ENCODE data around the gene GPRC5C.

Gene GPRC5C

GRCh38 chr17:74466111-74466827 is 34.4 kb downstream of the GPRC5C start, which contains the start of gene CD300A (continued):
- TF ChIP-seq HIC1 (tag by site-specific recombination; IDR thresholded peaks at IDR 0.05) (no peak), ZBTB11 (tag by site-specific recombination; conservative IDR thresholded peaks at IDR 0.05; ENCODE audit: low read depth) (no peak), ZNF837 (tag by site-specific recombination; IDR thresholded peaks at IDR 0.05) (no peak), REST (tag by site-specific recombination; IDR thresholded peaks at IDR 0.05) (no peak)

GRCh38 chr17:74466828-74467184 is 34.9 kb downstream of the GPRC5C start:
- CTCF ChIA-PET: interaction anchor here (0.8 to 1.2 kb wide), 4 partner anchors 11 to 88 kb away, joined by 3 to 6 read pairs (median 4); no protein-coding TSS in a partner anchor
- H3K4me1 ChIP-seq (ENCODE audit: control insufficient read depth, insufficient read depth, low read length): no peaks in the 10 kb centered on the region

GRCh38 chr17:74467221-74467951 is 35.5 kb downstream of the GPRC5C start:
- H3K9me3 ChIP-seq (ENCODE audit: control insufficient read depth, insufficient read depth, low read depth, low read length): no peaks in the 10 kb centered on the region
- POLR2A ChIA-PET: no interaction called here
- H3K4me3 ChIP-seq (ENCODE audit: low read depth, low read length): no peak overlapping the region
- no peaks in the 10 kb centered on the region for H3K4me1 ChIP-seq (ENCODE audit: control insufficient read depth, insufficient read depth, low read length)
- CTCF ChIA-PET: interaction anchor here (0.8 to 2.0 kb wide), 6 partner anchors 9 to 99 kb away, joined by 3 to 9 read pairs (median 4); no protein-coding TSS in a partner anchor
- H3K27ac ChIP-seq (ENCODE audit: extremely low read depth, low read depth, low read length): no peak overlapping the region
- H3K36me3 ChIP-seq (ENCODE audit: control insufficient read depth in 2 of 2, insufficient read depth in 1 of 2, low read length in 2 of 2): no peaks in the 10 kb centered on the region; a peak in 1 of 3 replicates
- TF ChIP-seq ZNF692 (tag by site-specific recombination; IDR thresholded peaks at IDR 0.05) (no peak), ZNF518A (tag by site-specific recombination; conservative IDR thresholded peaks at IDR 0.05; ENCODE audit: low read depth) (no peak), SETDB1 (IDR thresholded peaks at IDR 0.05; ENCODE audit: insufficient read length, low read length) (no peak), BCL6B (tag by site-specific recombination; IDR thresholded peaks at IDR 0.05) (no peak)

More at GRCh38 chr17:74466828-74467184, 34.9 kb downstream of the GPRC5C start:
- Histone ChIP-seq H3K9me3 (ENCODE audit: control insufficient read depth, insufficient read depth, low read depth, low read length) (no peaks in the 10 kb centered on the region), H3K36me3 (ENCODE audit: control insufficient read depth in 2 of 2, insufficient read depth in 1 of 2, low read length in 2 of 2) (no peaks in the 10 kb centered on the region; a peak in 1 of 3 replicates), H3K4me3 (ENCODE audit: low read depth, low read length) (no peak overlapping the region), H3K27ac (ENCODE audit: extremely low read depth, low read depth, low read length) (no peak overlapping the region)
- TF ChIP-seq OVOL3 (tag by site-specific recombination; IDR thresholded peaks at IDR 0.05): no peak
- TF ChIP-seq ZNF366 (tag by site-specific recombination; conservative IDR thresholded peaks at IDR 0.05): no peak
- TF ChIP-seq ZSCAN23 (tag by site-specific recombination; IDR thresholded peaks at IDR 0.05): no peak
- no peak for TF ChIP-seq ZNF324 (tag by site-specific recombination; IDR thresholded peaks at IDR 0.05)
- TF ChIP-seq ZNF37A (tag by site-specific recombination; IDR thresholded peaks at IDR 0.05): no peak
- no peak for TF ChIP-seq SP3 (tag by site-specific recombination; IDR thresholded peaks at IDR 0.05)
- TF ChIP-seq ZNF155 (tag by site-specific recombination; IDR thresholded peaks at IDR 0.05): no peak
- TF ChIP-seq ZNF169 (tag by site-specific recombination; IDR thresholded peaks at IDR 0.05): no peak
- no peak for TF ChIP-seq SP7 (tag by site-specific recombination; IDR thresholded peaks at IDR 0.05)
- TF ChIP-seq ZNF785 (tag by site-specific recombination; IDR thresholded peaks at IDR 0.05): no peak
- no peak for TF ChIP-seq ZNF549 (tag by site-specific recombination; IDR thresholded peaks at IDR 0.05)
- POLR2A ChIA-PET: no interaction called here
